Measurements from ENCODE around the gene WDSUB1.
A peak's percentile ranks its signal among the peaks of the same experiment; 100 is the strongest.

GRCh38 chr2:159285929-159286708, at the start of gene WDSUB1:
- TF ChIP-seq REST (IDR thresholded peaks at IDR 0.05) (no peak), CTCF (IDR thresholded peaks at IDR 0.05; ENCODE audit: low read depth, low read length, missing input control) (no peak), YY1 (IDR thresholded peaks at IDR 0.05) (no peak), TAF1 (conservative IDR thresholded peaks at IDR 0.05) (no peak), FOXA1 (IDR thresholded peaks at IDR 0.05) (no peak), MAX (IDR thresholded peaks at IDR 0.05) (no peak), EGR1 (IDR thresholded peaks at IDR 0.05; ENCODE audit: low read depth in 2 of 2) (peak in 1 of 2 donors; percentile 87)
